ENCODE results near the gene MLH3. TPM values are rescaled to one million over a fixed set of nuclear protein-coding genes. Genes with fewer than 3 reads are reported as not detected.
"Not testable (repeated sequence)": the region's sequence is repeated elsewhere in the genome, so short reads cannot be mapped to it uniquely, and the experiment has no call there.

Gene MLH3
- total RNA-seq: 63.5 TPM

DNA sequence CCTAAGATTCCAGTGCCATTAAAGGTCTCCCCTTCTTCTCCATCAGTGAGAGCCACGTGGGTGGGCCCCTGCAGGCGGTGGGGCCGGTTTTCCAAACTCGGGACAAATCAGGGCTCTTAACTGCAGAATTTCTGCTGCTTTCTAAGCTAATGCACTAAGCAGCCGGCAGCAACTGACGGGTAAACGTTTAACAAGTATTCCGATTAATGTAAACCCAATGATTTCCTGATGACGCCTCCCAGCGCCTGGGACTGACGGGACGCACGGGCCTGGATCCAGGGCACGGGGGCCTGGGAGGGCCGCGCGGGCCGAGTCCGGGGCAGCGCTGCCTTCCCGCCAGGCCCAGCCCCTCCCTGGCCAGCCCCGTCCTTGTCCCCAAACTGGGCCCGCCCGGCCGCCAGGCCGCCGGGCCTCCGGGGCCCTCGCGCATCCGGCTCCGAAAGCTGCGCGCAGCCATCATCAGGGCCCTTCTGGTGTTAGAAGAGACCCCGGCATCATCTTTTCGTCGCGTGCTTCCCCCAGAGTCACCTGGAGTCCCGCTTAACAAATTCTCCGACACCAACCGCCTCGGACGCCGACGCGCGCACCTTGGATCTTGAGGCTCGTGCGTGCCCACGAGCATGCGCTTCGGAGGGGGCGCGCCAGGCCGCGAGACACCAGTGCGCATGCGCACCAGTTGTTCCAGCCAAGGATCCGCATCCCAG lies at the start of gene MLH3:
Gene MLH3, minus strand, starts transcription at position 616 of the 704 bp plus-strand sequence. CDS start 1,812 bp downstream, outside the sequence.
- peak; percentile 95 for DNase-seq

- DNase-seq: peak; percentile 18
These were observed 47.4 kb upstream of the MLH3 start for GRCh38 chr14:75098682-75099081.

GRCh38 chr14:75098212-75098611 lies 46.9 kb upstream of the MLH3 start:
- no peak for DNase-seq

- no peak for DNase-seq
These were observed 45.7 kb upstream of the MLH3 start for GRCh38 chr14:75096959-75097358.

DNA sequence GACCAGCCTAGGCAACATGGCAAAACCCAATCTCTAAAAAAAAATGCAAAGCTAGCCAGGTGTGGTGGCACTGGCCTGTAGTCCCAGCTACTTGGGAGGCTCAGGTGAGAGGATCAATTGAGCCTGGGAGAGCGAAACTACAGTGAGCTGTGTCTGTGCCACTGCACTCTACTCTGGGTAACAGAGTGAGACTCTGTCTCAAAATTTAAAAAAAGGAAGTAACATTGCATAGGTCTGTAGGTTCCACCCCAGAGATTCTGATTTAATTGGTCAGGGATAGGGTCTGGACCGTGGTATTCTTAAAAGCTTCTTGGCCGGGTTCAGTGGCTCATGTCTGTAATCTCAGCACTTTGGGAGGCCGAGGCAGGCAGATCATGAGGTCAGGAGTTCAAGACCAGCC lies 44.4 kb upstream of the MLH3 start:
- no peak for DNase-seq

DNA sequence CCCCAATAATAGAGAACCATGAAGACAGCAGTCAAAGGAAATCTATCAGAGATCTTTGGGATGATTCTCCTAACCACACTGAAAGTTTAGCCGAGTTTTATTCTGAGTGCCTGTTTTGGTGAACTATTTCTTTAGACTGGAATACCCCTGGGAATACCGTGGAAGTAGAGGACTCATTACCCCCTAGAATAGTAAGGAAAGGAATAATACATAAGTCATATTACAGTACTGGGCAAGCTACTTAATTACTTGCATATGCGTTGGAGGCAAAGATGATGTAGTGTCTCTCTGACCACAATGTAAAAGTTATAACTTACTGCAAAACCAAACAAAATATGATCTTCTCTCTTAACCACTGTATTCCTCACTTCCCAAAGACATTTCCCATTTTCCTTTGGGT lies 43.6 kb upstream of the MLH3 start:
- no peak for DNase-seq

GRCh38 chr14:75092698-75093097 lies 41.4 kb upstream of the MLH3 start:
- no peak for DNase-seq

DNA sequence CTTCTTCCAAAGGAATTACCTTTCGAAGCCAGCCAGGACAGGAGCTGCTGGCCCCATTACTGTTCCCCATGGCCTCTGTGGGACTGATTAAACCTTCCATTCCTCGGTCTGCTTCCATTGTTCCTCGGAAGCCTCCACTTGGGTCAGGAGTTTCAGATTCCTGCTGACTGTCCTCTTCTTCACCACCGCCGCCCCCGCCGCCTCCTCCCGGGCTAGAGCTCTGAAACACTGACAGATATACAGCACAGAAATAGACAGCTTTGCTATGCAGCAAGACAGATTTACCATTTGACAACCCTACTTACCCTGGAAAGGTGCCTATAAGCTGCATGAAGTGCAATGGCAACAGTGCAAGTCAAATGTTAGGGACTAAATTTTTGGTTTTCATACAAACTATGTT lies 40.0 kb upstream of the MLH3 start:
- no peak for DNase-seq

- no peak for DNase-seq
These were observed 39.1 kb upstream of the MLH3 start for GRCh38 chr14:75090353-75090752.

DNA sequence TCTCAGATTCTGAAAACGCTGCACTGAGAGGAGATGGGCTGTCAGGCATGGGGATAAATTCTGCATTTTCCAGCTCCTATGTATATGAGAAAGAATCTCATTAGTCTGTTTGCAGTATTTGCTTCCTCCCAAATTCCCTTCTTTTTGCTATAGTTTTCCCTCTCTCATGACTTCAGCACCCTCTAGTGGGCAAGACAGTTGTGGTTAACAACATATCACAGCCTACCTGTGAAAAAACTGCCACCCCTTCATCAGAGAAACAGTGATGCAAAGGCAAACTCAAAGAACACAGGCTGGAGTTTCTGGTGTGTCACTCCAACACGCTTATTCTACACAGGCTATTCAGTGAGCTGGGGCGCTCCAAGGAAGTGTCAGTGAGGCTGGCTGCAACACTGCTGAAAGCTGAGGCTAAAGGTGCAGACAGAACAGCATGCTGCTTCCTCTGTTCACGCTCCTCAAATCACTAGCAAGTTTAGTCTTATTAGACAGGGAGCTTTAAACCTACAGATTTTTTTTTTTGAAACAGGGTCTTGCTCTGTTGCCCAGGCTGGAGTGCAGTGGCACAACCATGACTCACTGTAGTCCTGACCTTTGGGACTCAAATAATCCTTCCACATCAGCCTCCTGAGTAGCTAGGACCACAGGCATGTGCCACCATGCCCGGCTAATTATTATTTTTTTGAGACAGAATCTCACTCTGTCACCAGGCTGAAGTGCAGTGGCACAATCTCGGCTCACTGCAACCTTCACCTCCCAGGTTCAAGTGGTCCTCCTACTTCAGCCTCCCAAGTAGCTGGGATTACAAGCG lies 37.5 kb upstream of the MLH3 start:
- DNase-seq: peak; percentile 85

- DNase-seq: no peak
These were observed 36.9 kb upstream of the MLH3 start for GRCh38 chr14:75088153-75088552.

DNA sequence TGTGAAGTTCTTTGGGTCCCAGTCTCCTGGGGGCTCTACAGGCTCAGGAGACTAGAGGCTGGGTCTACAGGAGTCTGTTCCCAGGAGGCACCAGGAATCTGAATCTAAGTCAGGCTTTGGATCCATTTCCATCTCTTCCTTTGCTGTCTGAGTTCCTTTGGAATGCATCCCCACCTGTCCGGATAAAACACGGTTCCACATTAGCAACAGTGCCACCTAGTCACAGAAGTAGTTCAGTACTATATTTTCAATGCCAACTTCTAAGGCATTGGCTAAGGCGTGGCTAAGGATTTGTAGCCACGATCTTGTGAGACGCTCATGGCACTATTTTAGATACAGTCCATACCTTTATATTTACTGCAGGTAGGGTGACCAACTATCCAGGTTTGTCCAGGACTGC lies 33.2 kb upstream of the MLH3 start:
- no peak for DNase-seq

DNA sequence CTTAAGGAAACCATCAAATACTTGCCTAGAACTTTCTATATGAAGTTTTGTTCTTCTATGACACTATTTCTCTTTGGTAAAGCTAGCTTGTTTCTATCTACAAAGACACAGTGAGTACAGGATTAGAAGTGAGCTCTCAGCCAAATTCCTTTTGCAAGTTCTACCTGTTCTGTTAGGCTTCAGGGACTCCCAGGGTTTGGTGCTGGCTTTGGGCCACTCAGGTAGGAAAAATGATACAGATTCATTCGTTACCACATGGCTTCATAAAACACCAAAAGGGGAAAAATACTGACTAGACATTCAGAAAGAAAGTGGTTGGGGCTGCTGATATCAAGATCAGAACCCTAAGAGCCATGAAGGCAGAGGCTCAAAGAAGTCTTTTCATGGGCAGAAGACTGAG lies 32.0 kb upstream of the MLH3 start:
- no peak for DNase-seq

DNA sequence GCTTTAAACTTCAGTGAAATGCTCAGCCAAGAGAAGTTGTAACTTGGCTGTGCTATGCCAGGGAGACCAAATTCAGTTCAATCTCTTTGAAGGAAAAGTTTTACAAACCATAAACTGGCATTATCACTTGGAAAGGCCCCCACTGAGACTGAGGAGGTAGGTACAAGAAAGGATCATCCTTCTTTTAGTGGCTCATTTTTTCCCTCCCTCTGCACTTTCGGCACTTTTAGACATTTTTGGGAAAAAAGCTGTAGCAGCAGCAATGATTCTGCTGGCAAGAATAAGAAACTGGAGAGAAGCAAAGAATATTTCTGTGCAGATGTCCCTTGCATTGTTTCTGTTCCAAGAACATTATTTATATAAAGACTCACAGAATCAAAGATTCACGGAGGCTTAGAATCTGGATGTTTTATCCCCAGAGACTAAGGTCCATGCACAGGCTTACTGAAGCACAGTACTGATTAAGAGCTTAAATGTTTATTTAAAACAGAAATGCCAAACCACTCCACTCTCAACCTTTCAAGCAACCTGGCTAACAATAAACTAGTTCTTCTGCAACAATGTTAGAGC lies 30.5 kb upstream of the MLH3 start:
- peak; percentile 63 for DNase-seq

DNA sequence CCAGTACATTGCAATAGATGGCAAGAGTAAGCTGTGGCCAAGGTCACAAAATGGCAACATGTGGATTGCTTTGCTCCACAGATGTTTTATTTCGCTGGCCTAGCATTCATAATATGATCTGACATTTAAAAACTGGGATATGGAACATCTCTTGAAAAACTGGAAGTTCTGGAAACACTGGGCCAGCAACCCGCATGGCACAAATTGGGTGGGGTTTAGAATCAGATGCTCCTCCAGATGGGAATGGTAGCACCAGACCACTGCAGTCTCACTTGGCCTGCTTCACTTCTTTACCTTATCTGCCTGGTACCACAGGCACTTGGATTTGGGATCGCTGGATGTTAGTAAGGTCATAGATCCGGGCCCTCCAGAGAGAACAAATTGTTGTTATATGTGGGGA lies 28.3 kb upstream of the MLH3 start:
- DNase-seq: no peak

GRCh38 chr14:75077794-75078193 lies 26.5 kb upstream of the MLH3 start:
- DNase-seq: peak; percentile 40

DNA sequence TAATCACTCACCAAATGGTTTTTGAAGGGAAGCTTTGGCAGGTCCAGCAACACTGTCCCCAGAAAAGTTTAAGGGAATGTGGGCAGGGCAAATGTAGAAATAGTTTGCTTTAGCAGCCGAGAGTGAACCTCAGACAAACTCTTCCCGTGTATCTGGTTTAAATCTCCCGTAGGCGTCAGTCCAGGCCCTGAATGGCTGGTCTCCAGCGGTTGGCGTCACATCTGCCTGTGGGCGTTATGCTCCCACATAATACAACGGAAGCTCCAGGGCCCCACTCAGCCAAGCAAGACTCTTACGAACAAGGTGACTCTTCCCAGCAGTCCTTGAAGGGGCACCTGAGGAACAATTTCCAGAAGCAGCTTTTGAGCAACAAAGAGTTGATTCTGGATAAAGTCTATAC lies 19.1 kb upstream of the MLH3 start:
- DNase-seq: peak; percentile 70

DNA sequence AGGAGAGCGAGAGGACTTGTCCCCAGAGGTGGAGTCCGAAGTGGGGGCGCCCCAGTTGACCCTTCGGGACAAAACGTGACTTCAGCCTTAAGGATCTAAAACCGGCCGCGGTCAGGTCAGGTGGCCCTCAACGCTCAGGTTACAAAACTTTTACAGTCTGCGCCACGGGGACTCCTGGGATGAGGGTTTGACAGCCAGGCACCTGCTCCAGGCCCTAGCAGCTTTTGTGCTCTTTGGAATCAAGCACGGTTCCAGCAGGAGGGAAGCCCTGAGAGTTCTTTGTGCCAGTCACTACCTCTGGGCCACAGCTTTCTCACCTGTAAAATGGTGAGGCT lies 18.5 kb upstream of the MLH3 start:
- no peak for DNase-seq

- peak; percentile 96 for DNase-seq
These were observed 18.0 kb upstream of the MLH3 start, which contains the start of gene ZC2HC1C for GRCh38 chr14:75069121-75069810. TSS of gene ZC2HC1C (plus strand) at chr14:75069641. CDS start at chr14:75070574, 933 bp downstream.

DNA sequence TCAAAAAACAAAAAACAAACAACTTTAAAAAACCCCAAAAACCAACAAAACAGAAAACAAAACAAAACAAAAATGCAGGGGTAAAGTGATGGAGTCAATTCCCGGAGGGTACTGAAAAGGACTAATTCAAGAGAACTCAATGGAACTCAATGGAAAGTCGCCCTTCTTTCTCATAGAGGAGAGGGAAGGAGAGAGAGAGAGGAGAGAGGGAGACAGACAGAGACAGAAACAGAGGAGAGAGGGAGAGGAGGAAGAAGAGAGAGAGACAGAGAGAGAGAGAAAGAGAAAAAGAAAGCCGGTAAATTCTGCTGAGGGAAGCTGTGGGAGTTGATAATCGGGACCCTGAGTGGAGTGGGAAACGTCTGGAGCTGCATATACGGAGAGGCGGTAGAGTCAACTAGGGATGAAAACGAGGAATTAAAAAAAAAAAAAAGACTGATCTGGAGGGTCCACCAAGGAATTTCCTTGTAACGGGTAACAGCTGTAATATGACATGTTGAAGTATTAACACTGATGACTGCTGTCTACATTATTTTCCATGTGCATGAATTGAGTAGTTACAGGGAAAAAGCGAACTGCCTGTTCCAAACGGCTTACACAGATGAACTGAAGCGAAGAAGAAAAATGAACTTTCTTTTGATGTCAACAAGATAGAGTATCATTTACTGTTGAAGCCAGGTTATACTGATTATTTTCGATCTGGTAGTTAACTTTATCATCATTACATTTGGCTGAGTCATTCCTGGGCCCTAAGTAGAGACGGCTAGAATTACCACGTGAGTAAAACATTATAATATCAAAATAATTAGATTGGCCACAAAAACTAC lies 17.2 kb upstream of the MLH3 start:
- peak; percentile 66 for DNase-seq

GRCh38 chr14:75067765-75068164 lies 16.5 kb upstream of the MLH3 start:
- not testable (repeated sequence) for DNase-seq

GRCh38 chr14:75067212-75067611 lies 15.9 kb upstream of the MLH3 start:
- DNase-seq: no peak
